ENCODE measurements around the gene KCNC1. TPM values are rescaled to one million over a fixed set of nuclear protein-coding genes. Genes with fewer than 3 reads are reported as not detected.
A peak's percentile ranks its signal among the peaks of the same experiment; 100 is the strongest.

The KCNC1 gene
- total RNA-seq, 1 experiment from 2014 or later, result 0.04 TPM

GRCh38 chr11:17733261-17733660 lies 1.3 kb upstream of the KCNC1 start:
- H3K23ac ChIP-seq (ENCODE audit: insufficient read length, low read depth, low read length), result no peak overlapping the region
- no peaks in the 10 kb centered on the region for H3K9me3 ChIP-seq (ENCODE audit: control insufficient read depth, low read depth, low read length)
- no peak overlapping the region; a peak in 1 of 7 replicates for H3K27ac Mint-ChIP-seq
- peaks cover 0 to 2% (median 0%) of the 10 kb centered on the region in 3 experiments; a peak in 1 of 7 replicates for H3K36me3 Mint-ChIP-seq (ENCODE audit: insufficient read depth in 1 of 3, low read depth in 3 of 3)
- H3K4me2 ChIP-seq (ENCODE audit: insufficient read depth, insufficient read length, low read length), result no peak overlapping the region
- peaks cover 31% of the 10 kb centered on the region for H3K27me3 ChIP-seq (ENCODE audit: insufficient read depth, low read length)
- no peak overlapping the region for H3K27ac ChIP-seq (ENCODE audit: insufficient read length, low read depth, low read length)
- peaks cover 5% of the 10 kb centered on the region for H3K23me2 ChIP-seq (ENCODE audit: insufficient read length, low read depth, low read length, poor library complexity, severe bottlenecking)
- H3K27me3 Mint-ChIP-seq (ENCODE audit: low read depth), result peaks cover 45% of the 10 kb centered on the region
- no peak overlapping the region for H2BK120ac ChIP-seq (ENCODE audit: low read depth, low read length, poor library complexity, severe bottlenecking)
- no peak overlapping the region for H3T11ph ChIP-seq (ENCODE audit: low read length)
- WGBS (ENCODE audit: extremely low coverage, insufficient read length, low lambda C conversion rate), result no CpG with 5 or more reads among the region's 4 CpGs
- H2BK12ac ChIP-seq (ENCODE audit: insufficient read length, low read depth, low read length), result no peak overlapping the region
- no peak overlapping the region for H4K91ac ChIP-seq (ENCODE audit: insufficient read length, low read depth, low read length)
- H3K79me2 ChIP-seq (ENCODE audit: insufficient read depth, low read length), result no peaks in the 10 kb centered on the region
- H3K4me1 Mint-ChIP-seq, result peaks cover 2 to 22% of the 10 kb centered on the region in 2 experiments; a peak in 3 of 4 replicates
- no peak overlapping the region for H4K5ac ChIP-seq (ENCODE audit: insufficient read length, low read depth, low read length)
- H3K9me3 Mint-ChIP-seq, result peaks cover 2 to 7% of the 10 kb centered on the region in 2 experiments; a peak in 4 of 5 replicates
- H3K56ac ChIP-seq (ENCODE audit: insufficient read length, low read depth, low read length), result no peak overlapping the region
- H2BK5ac ChIP-seq (ENCODE audit: insufficient read length, low read length), result no peak overlapping the region
- H3K4ac ChIP-seq (ENCODE audit: low read depth, low read length), result no peak overlapping the region
- peak overlapping the region in 1 of 2 experiments; percentile 85; a peak in 2 of 5 replicates for H3K4me3 Mint-ChIP-seq
- H3K4me1 ChIP-seq (ENCODE audit: insufficient read depth, low read length), result no peaks in the 10 kb centered on the region
- H3K9ac ChIP-seq (ENCODE audit: extremely low read depth, insufficient read length, low read length), result no peak overlapping the region
- H3K14ac ChIP-seq (ENCODE audit: insufficient read depth, low read length), result no peak overlapping the region
- H4K8ac ChIP-seq (replicated peaks; ENCODE audit: insufficient read length, low read depth, low read length), result no peak overlapping the region
- no peaks in the 10 kb centered on the region for H4K20me1 ChIP-seq (ENCODE audit: control insufficient read depth, insufficient read depth, insufficient read length)
- H2BK15ac ChIP-seq (ENCODE audit: low read depth, low read length), result no peak overlapping the region
- TF ChIP-seq, protein P1, sequence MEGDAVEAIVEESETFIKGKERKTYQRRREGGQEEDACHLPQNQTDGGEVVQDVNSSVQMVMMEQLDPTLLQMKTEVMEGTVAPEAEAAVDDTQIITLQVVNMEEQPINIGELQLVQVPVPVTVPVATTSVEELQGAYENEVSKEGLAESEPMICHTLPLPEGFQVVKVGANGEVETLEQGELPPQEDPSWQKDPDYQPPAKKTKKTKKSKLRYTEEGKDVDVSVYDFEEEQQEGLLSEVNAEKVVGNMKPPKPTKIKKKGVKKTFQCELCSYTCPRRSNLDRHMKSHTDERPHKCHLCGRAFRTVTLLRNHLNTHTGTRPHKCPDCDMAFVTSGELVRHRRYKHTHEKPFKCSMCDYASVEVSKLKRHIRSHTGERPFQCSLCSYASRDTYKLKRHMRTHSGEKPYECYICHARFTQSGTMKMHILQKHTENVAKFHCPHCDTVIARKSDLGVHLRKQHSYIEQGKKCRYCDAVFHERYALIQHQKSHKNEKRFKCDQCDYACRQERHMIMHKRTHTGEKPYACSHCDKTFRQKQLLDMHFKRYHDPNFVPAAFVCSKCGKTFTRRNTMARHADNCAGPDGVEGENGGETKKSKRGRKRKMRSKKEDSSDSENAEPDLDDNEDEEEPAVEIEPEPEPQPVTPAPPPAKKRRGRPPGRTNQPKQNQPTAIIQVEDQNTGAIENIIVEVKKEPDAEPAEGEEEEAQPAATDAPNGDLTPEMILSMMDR (conservative IDR thresholded peaks at IDR 0.05), result no peak
- no peak overlapping the region for H2BK20ac ChIP-seq (ENCODE audit: low read depth, low read length, poor library complexity, severe bottlenecking)
- no peaks in the 10 kb centered on the region for H3K79me1 ChIP-seq (ENCODE audit: insufficient read depth, low read depth, low read length, poor library complexity, severe bottlenecking)
- H3K18ac ChIP-seq (ENCODE audit: insufficient read length, low read depth, low read length), result no peak overlapping the region
- H2AFZ ChIP-seq (ENCODE audit: low read length), result no peak overlapping the region
- DNase-seq, result no peak
- H2AK5ac ChIP-seq (ENCODE audit: insufficient read length, low read length), result no peak overlapping the region
